Keratinocyte (primary cell): Measurements from ENCODE around the gene HEMGN.

ENCODE experiments used
- CTCF ChIP-seq, 3 experiments: IDR thresholded peaks in 1 of 3; conservative IDR thresholded peaks in 1 of 3; optimal IDR thresholded peaks in 1 of 3; 2 replicates in 2 of 3; 3 replicates in 1 of 3; pipeline versions ENCODE3 to v1.5.1; 2011; ENCODE audit warnings: low read length in 3 of 3, mild to moderate bottlenecking in 3 of 3, moderate library complexity in 2 of 3, control low read depth in 1 of 3, inconsistent platforms in 1 of 3; ENCODE audit not compliant: insufficient read depth in 2 of 3; ENCODE audit errors: extremely low read depth in 1 of 3
- EZH2 ChIP-seq: IDR thresholded peaks from one replicate; pipeline ENCODE4 v1.6.1; 2012; ENCODE audit warnings: inconsistent platforms, mild to moderate bottlenecking, low read length, moderate library complexity

DNA sequence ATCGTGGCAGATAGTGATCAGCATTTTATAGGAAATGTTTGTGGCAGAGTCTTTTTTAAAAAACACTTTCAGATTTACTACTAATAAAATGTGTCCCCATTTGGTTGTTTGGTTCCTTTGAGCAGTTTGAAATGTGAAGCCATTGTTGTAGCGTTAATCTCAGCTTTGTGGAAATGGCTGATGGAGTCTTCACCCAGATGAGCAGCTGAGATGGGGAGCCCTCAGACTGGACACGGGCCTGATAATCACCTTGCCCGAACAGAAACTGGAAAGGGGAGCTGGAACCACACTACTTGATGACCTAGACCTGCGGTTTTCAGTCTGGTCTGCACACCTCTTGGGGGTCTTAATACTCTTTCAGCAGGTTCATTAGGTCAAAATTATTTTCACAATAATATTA lies 24.6 kb upstream of the HEMGN start:
- TF ChIP-seq EZH2: no peak
- TF ChIP-seq CTCF (optimal IDR thresholded peaks at IDR 0.05 in 1 of 3, IDR thresholded peaks at IDR 0.05 in 1 of 3, conservative IDR thresholded peaks at IDR 0.05 in 1 of 3; ENCODE audit: extremely low read depth in 1 of 3, insufficient read depth in 2 of 3, low read length in 3 of 3): no peak
